HepG2 (cell line): ENCODE data around the gene JAZF1. TPM values are rescaled to one million over a fixed set of nuclear protein-coding genes. Genes with fewer than 3 reads are reported as not detected.

Source experiments
- ATAC-seq: fragments of 200-7000 bp; cut with Tn5 transposase; 3 replicates; pipeline ENCODE4 v1.9.1; 2020; ENCODE audit warnings: mild to moderate bottlenecking, moderate library complexity
- BruUV-seq: library from RNA; stranded (reverse); fragments of 400-500 nt; replicated peaks from 2 replicates; lab custom pipeline; 2021; lab: Mats Ljungman, UMichigan
- CTCF ChIA-PET: fragments of 300-600 bp; formaldehyde crosslinking; extraction: SDS; loops from one replicate; lab custom pipeline; 2021; ENCODE audit warnings: low total read pairs, inconsistent platforms, low intra/inter-chr PET ratio; lab: Yijun Ruan, JAX
- POLR2A ChIA-PET: fragments of 350-600 bp; sonication (Branson Sonifier 250); formaldehyde crosslinking; loops from one replicate; lab custom pipeline; 2020; ENCODE audit warnings: antibody characterized with exemption, inconsistent platforms; lab: Yijun Ruan, JAX
- DNase-seq: peaks from one replicate; pipeline ENCODE4 v3.0.0-alpha.2; 2015; ENCODE audit warnings: low spot score
- FAIRE-seq: peaks from 3 replicates; lab custom pipeline; 2011; peaks lifted over from hg19 to GRCh38; lab: Jason Lieb, UNC
- H2AFZ ChIP-seq: one replicate; pipeline ENCODE4 v1.6.1; 2011; ENCODE audit warnings: low read length, inconsistent platforms
- H3K27ac ChIP-seq: fragments of 300-600 bp; 3 replicates; pipeline ENCODE4 v1.8.0; 2011; ENCODE audit warnings: mixed run types, mild to moderate bottlenecking, mixed read lengths, low read length, inconsistent platforms; ENCODE audit not compliant: insufficient read depth; ENCODE audit errors: extremely low read length
- H3K27me3 ChIP-seq, 2 experiments: fragments of 200-600 bp in 1 of 2; 2 replicates in 1 of 2; 3 replicates in 1 of 2; pipeline versions ENCODE4 v1.6.0 to v1.8.0; 2011; ENCODE audit warnings: low read length in 2 of 2, mild to moderate bottlenecking in 2 of 2, moderate library complexity in 2 of 2, inconsistent platforms in 1 of 2; ENCODE audit not compliant: insufficient read depth in 2 of 2, control insufficient read depth in 1 of 2
- H3K36me3 ChIP-seq, 2 experiments: fragments of 200-600 bp in 1 of 2; replicated peaks in 1 of 2; 2 replicates in 1 of 2; 3 replicates in 1 of 2; pipeline versions ENCODE4 v1.5.1 to v1.8.0; 2011; ENCODE audit warnings: low read length in 2 of 2, inconsistent platforms in 1 of 2; ENCODE audit not compliant: insufficient read depth in 2 of 2, control insufficient read depth in 1 of 2
- H3K4me1 ChIP-seq: 2 replicates; pipeline ENCODE4 v1.5.1; 2012; ENCODE audit warnings: low read length, inconsistent platforms; ENCODE audit not compliant: insufficient read depth
- H3K4me2 ChIP-seq: 2 replicates; pipeline ENCODE4 v1.6.0; 2011; ENCODE audit warnings: low read depth, low read length, inconsistent platforms
- H3K4me3 ChIP-seq, 3 experiments: fragments of 200-600 bp in 1 of 3; sonication (generic), shearing (Covaris generic) in 1 of 3; replicated peaks in 1 of 3; 2 replicates each; pipeline ENCODE4 v1.5.1; 2011 to 2016; ENCODE audit warnings: low read length in 3 of 3, inconsistent platforms in 2 of 3, low read depth in 2 of 3, mild to moderate bottlenecking in 2 of 3, control low read depth in 1 of 3, mixed read lengths in 1 of 3; ENCODE audit not compliant: insufficient read depth in 1 of 3
- H3K79me2 ChIP-seq: one replicate; pipeline ENCODE4 v1.6.1; 2011; ENCODE audit warnings: low read length, inconsistent platforms; ENCODE audit not compliant: insufficient read depth
- H3K9ac ChIP-seq: 2 replicates; pipeline ENCODE4 v1.6.0; 2011; ENCODE audit warnings: mild to moderate bottlenecking, low read depth, low read length, inconsistent platforms; ENCODE audit not compliant: insufficient read depth
- H3K9me3 ChIP-seq: 2 replicates; pipeline ENCODE4 v1.5.1; 2012; ENCODE audit warnings: mild to moderate bottlenecking, low read length
- H4K20me1 ChIP-seq: 2 replicates; pipeline ENCODE4 v1.6.0; 2011; ENCODE audit warnings: inconsistent platforms, mild to moderate bottlenecking, low read length, moderate library complexity; ENCODE audit not compliant: insufficient read depth
- GFI1 ChIP-seq: sonication (generic); formaldehyde crosslinking; IDR thresholded peaks from 2 replicates; pipeline ENCODE4 v1.5.0; 2020; ENCODE audit warnings: missing genetic modification reagents, mild to moderate bottlenecking, borderline replicate concordance
- HDAC6 ChIP-seq: fragments of 200-600 bp; sonication (generic); IDR thresholded peaks from 2 replicates; pipeline ENCODE4 v1.7.0; 2017; ENCODE audit warnings: mild to moderate bottlenecking, antibody characterized with exemption, low read length, low read depth
- KAT7 ChIP-seq: IDR thresholded peaks from 2 replicates; pipeline ENCODE4 v1.6.1; 2018; ENCODE audit warnings: borderline replicate concordance, missing compliant biosample characterization
- MTA1 ChIP-seq: sonication (generic); formaldehyde crosslinking; IDR thresholded peaks from 2 replicates; pipeline ENCODE4 v1.4.0; 2020; ENCODE audit warnings: missing genetic modification reagents, mild to moderate bottlenecking, borderline replicate concordance
- NCOA2 ChIP-seq: sonication (generic); formaldehyde crosslinking; IDR thresholded peaks from 2 replicates; pipeline ENCODE4 v1.8.0; 2022; ENCODE audit warnings: inconsistent platforms
- NCOA5 ChIP-seq: sonication (generic); formaldehyde crosslinking; IDR thresholded peaks from 2 replicates; pipeline ENCODE4 v1.4.0; 2020; ENCODE audit warnings: missing genetic modification reagents
- POGK ChIP-seq: sonication (generic); formaldehyde crosslinking; conservative IDR thresholded peaks from 2 replicates; pipeline ENCODE4 v1.8.0; 2022; ENCODE audit warnings: mild to moderate bottlenecking, moderate library complexity, missing genetic modification reagents
- POLR2G ChIP-seq: fragments of 200-400 bp; formaldehyde crosslinking; IDR thresholded peaks from 2 replicates; pipeline ENCODE4 v1.6.1; 2018; ENCODE audit warnings: mild to moderate bottlenecking, low read depth, low read length, moderate library complexity
- PRMT3 ChIP-seq: sonication (generic); formaldehyde crosslinking; IDR thresholded peaks from 2 replicates; pipeline ENCODE4 v1.8.1; 2022; ENCODE audit warnings: low read depth, mild to moderate bottlenecking, moderate library complexity, missing genetic modification reagents, borderline replicate concordance
- RFX1 ChIP-seq: fragments of 450-650 bp; IDR thresholded peaks from 2 replicates; pipeline ENCODE4 v1.6.1; 2017
- RORA ChIP-seq: sonication (generic); formaldehyde crosslinking; IDR thresholded peaks from 2 replicates; pipeline ENCODE4 v1.5.0; 2020; ENCODE audit warnings: mild to moderate bottlenecking, missing genetic modification reagents, moderate library complexity
- SYNCRIP ChIP-seq: fragments of 200-400 bp; formaldehyde crosslinking; IDR thresholded peaks from 2 replicates; pipeline ENCODE4 v1.6.1; 2018; ENCODE audit warnings: mild to moderate bottlenecking, low read depth, low read length; ENCODE audit not compliant: insufficient read depth
- ZKSCAN1 ChIP-seq: fragments of 150-350 bp; IDR thresholded peaks from 2 replicates; pipeline ENCODE4 v1.6.1; 2014; ENCODE audit warnings: low read length
- ZNF781 ChIP-seq: sonication (generic); formaldehyde crosslinking; IDR thresholded peaks from 2 replicates; pipeline ENCODE4 v1.5.1; 2020; ENCODE audit warnings: borderline replicate concordance, mild to moderate bottlenecking, missing genetic modification reagents; ENCODE audit errors: not compliant biosample characterization
- ZNF839 ChIP-seq: sonication (generic); formaldehyde crosslinking; IDR thresholded peaks from 2 replicates; pipeline ENCODE4 v1.4.0; 2020; ENCODE audit warnings: missing genetic modification reagents, mild to moderate bottlenecking, borderline replicate concordance
- WGBS: methylation state at CpG from one replicate; pipeline ENCODE4 v1.1.6; 2017; ENCODE audit warnings: low lambda C conversion rate; 5-methylcytosine and 5-hydroxymethylcytosine counted together
- in situ Hi-C: cut with HindIII; loops from 2 replicates; pipeline ENCODE4 v1.10.0; 2017; ENCODE audit warnings: low pct_unique_long_range_greater_than_20kb; ENCODE audit not compliant: extremely low pct_ligation_motif_present
- intact Hi-C: fragments of 100-400 bp; cut with micrococcal nuclease; formaldehyde crosslinking; loops from one replicate; pipeline ENCODE4 v1.10.0; 2022; ENCODE audit not compliant: unreplicated experiment
- polyA plus RNA-seq, 8 experiments: library from polyadenylated mRNA; depleted of rRNA in 3 of 8; stranded (reverse) in 7 of 8; unstranded in 1 of 8; fragments of >200 nt; fragmentation: Illumina TruSeq in 4 of 8; extraction: Trizol in 4 of 8; gene quantifications; 2 replicates each; pipeline versions ENCODE4 v1.2.1 to v1.2.3, GENCODE V29; 2011 to 2016; ENCODE audit warnings: low read depth in 4 of 8, missing spikeins in 1 of 8, mixed read lengths in 1 of 8; ENCODE audit not compliant: insufficient read depth in 1 of 8
- total RNA-seq, 5 experiments: library from RNA; depleted of rRNA; stranded (reverse); fragments of >200 nt; fragmentation: Illumina TruSeq; extraction: Trizol; gene quantifications; 2 replicates each; pipeline ENCODE4 v1.2.3, GENCODE V29; 2016; ENCODE audit warnings: low read depth in 1 of 5
- TF ChIP-seq, protein P1 (sequence below): sonication (generic); formaldehyde crosslinking; conservative IDR thresholded peaks from 2 replicates; pipeline ENCODE4 v1.4.0; 2020; ENCODE audit warnings: missing genetic modification reagents

Gene JAZF1
- total and polyA plus RNA-seq, 2 of the 13 experiments (the other 11 are each of a cell fraction or from before 2014, with no cell fraction given), result not detected

- WGBS, result 4% methylated on average over 2 of the region's 2 CpGs
- CTCF ChIA-PET, result no interaction called here
Observed at GRCh38 chr7:27941522-27941921, 239.1 kb downstream of the JAZF1 start.

GRCh38 chr7:27940341-27940740, 240.3 kb downstream of the JAZF1 start:
- Histone ChIP-seq H3K4me1 (no peaks in the 10 kb centered on the region), H3K36me3 (no peaks in the 10 kb centered on the region), H3K4me2 (no peak overlapping the region), H3K9ac (no peak overlapping the region), H3K79me2 (no peaks in the 10 kb centered on the region), H3K4me3 (no peak overlapping the region), H3K27ac (no peak overlapping the region), H2AFZ (no peak overlapping the region), H4K20me1 (no peaks in the 10 kb centered on the region), H3K9me3 (no peaks in the 10 kb centered on the region), H3K27me3 (peaks cover 4 to 26% of the 10 kb centered on the region in 2 experiments; a peak in 3 of 5 replicates)
- FAIRE-seq (no peak), ATAC-seq (no peak), DNase-seq (no peak)
- in situ Hi-C loops (no loop called here), intact Hi-C loops (no loop called here)
- CTCF ChIA-PET, result no interaction called here
- POLR2A ChIA-PET, result no interaction called here
- no TSS peak for BruUV-seq
- WGBS, result 61% methylated on average over 8 of the region's 9 CpGs
- TF ChIP-seq ZNF839 (CRISPR knock-in tag), result no peak
- no peak for TF ChIP-seq ZNF781 (CRISPR knock-in tag)
- no peak for TF ChIP-seq RORA
- TF ChIP-seq, protein P1, sequence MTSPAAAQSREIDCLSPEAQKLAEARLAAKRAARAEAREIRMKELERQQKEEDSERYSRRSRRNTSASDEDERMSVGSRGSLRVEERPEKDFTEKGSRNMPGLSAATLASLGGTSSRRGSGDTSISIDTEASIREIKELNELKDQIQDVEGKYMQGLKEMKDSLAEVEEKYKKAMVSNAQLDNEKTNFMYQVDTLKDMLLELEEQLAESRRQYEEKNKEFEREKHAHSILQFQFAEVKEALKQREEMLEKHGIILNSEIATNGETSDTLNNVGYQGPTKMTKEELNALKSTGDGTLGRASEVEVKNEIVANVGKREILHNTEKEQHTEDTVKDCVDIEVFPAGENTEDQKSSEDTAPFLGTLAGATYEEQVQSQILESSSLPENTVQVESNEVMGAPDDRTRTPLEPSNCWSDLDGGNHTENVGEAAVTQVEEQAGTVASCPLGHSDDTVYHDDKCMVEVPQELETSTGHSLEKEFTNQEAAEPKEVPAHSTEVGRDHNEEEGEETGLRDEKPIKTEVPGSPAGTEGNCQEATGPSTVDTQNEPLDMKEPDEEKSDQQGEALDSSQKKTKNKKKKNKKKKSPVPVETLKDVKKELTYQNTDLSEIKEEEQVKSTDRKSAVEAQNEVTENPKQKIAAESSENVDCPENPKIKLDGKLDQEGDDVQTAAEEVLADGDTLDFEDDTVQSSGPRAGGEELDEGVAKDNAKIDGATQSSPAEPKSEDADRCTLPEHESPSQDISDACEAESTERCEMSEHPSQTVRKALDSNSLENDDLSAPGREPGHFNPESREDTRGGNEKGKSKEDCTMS (CRISPR knock-in tag), result no peak
- no peak for TF ChIP-seq HDAC6
- TF ChIP-seq NCOA5, result no peak
- no peak for TF ChIP-seq MTA1
- no peak for TF ChIP-seq NCOA2 (CRISPR knock-in tag)
- no peak for TF ChIP-seq PRMT3 (CRISPR knock-in tag)
- TF ChIP-seq ZKSCAN1, result no peak
- TF ChIP-seq POLR2G, result no peak

More at GRCh38 chr7:27941522-27941921, 239.1 kb downstream of the JAZF1 start:
- Histone ChIP-seq H3K36me3 (no peaks in the 10 kb centered on the region), H3K4me1 (no peaks in the 10 kb centered on the region), H3K4me2 (no peak overlapping the region), H2AFZ (no peak overlapping the region), H3K9me3 (no peaks in the 10 kb centered on the region), H4K20me1 (no peaks in the 10 kb centered on the region), H3K79me2 (no peaks in the 10 kb centered on the region), H3K9ac (no peak overlapping the region), H3K4me3 (no peak overlapping the region), H3K27ac (no peak overlapping the region), H3K27me3 (peaks cover 4 to 32% of the 10 kb centered on the region in 2 experiments; a peak in 3 of 5 replicates)
- FAIRE-seq (no peak), ATAC-seq (no peak), DNase-seq (no peak)
- in situ Hi-C loops (no loop called here), intact Hi-C loops (no loop called here)
- BruUV-seq, result no TSS peak
- TF ChIP-seq KAT7 (CRISPR knock-in tag), result no peak
- TF ChIP-seq SYNCRIP, result no peak
- no peak for TF ChIP-seq POGK (CRISPR knock-in tag)
- TF ChIP-seq RFX1, result no peak
- TF ChIP-seq GFI1 (CRISPR knock-in tag), result no peak
- POLR2A ChIA-PET, result no interaction called here
